ENCODE data around the gene HCAR2. TPM values are rescaled to one million over a fixed set of nuclear protein-coding genes. Genes with fewer than 3 reads are reported as not detected.
A peak's percentile ranks its signal among the peaks of the same experiment; 100 is the strongest.
"Not testable (repeated sequence)": the region's sequence is repeated elsewhere in the genome, so short reads cannot be mapped to it uniquely, and the experiment has no call there.

The HCAR2 gene
- total RNA-seq, 4 donors from 2014 or later = 13.8 to 25.8 (median 21.5) TPM

GRCh38 chr12:122724641-122725243, 21.6 kb upstream of the HCAR2 start:
- no peak overlapping the region for H3K27ac ChIP-seq

GRCh38 chr12:122722387-122722786, 19.2 kb upstream of the HCAR2 start:
- no peak for TF ChIP-seq POLR2A (IDR thresholded peaks at IDR 0.05)
- no peak for TF ChIP-seq EP300 (IDR thresholded peaks at IDR 0.05)
- no peak for TF ChIP-seq CTCF (IDR thresholded peaks at IDR 0.05)
- TF ChIP-seq POLR2AphosphoS5 (IDR thresholded peaks at IDR 0.05) = no peak
- 70% methylated on average over 1 of the region's 1 CpG for WGBS
- Histone ChIP-seq H3K4me3 (no peak overlapping the region), H3K9me3 (no peaks in the 10 kb centered on the region), H3K4me1 (peaks cover 29% of the 10 kb centered on the region), H3K27me3 (no peaks in the 10 kb centered on the region), H3K36me3 (no peaks in the 10 kb centered on the region), H3K27ac (no peak overlapping the region)
- DNase-seq (ENCODE audit: low spot score in 2 of 2) = no peak

More at GRCh38 chr12:122724641-122725243, 21.6 kb upstream of the HCAR2 start:
- H3K36me3 ChIP-seq = no peaks in the 10 kb centered on the region
- TF ChIP-seq EP300 (IDR thresholded peaks at IDR 0.05) (no peak), CTCF (IDR thresholded peaks at IDR 0.05) (no peak), POLR2A (IDR thresholded peaks at IDR 0.05) (no peak), POLR2AphosphoS5 (IDR thresholded peaks at IDR 0.05) (no peak)
- 89% methylated on average over 12 of the region's 12 CpGs for WGBS
- H3K4me1 ChIP-seq = peaks cover 29% of the 10 kb centered on the region
- no peaks in the 10 kb centered on the region for H3K9me3 ChIP-seq
- H3K27me3 ChIP-seq = no peaks in the 10 kb centered on the region
- no peak for DNase-seq (ENCODE audit: low spot score in 2 of 2)
- H3K4me3 ChIP-seq = no peak overlapping the region

- peaks cover 28% of the 10 kb centered on the region for H3K4me1 ChIP-seq
- H3K27ac ChIP-seq = peak overlapping the region; percentile 75
- no peaks in the 10 kb centered on the region for H3K27me3 ChIP-seq
- H3K4me3 ChIP-seq = no peak overlapping the region
- TF ChIP-seq POLR2AphosphoS5 (IDR thresholded peaks at IDR 0.05) = no peak
- TF ChIP-seq EP300 (IDR thresholded peaks at IDR 0.05) = no peak
- TF ChIP-seq CTCF (IDR thresholded peaks at IDR 0.05) = no peak
- TF ChIP-seq POLR2A (IDR thresholded peaks at IDR 0.05) = no peak
- no peak for DNase-seq (ENCODE audit: low spot score in 2 of 2)
- H3K9me3 ChIP-seq = no peaks in the 10 kb centered on the region
- no peaks in the 10 kb centered on the region for H3K36me3 ChIP-seq
- 44% methylated on average over 11 of the region's 11 CpGs for WGBS
Observed at GRCh38 chr12:122721057-122721545, 17.9 kb upstream of the HCAR2 start.

GRCh38 chr12:122716658-122717057, 13.5 kb upstream of the HCAR2 start, which contains the start of gene HCAR3:
Gene HCAR3 (minus strand): TSS chr12:122716811. CDS start chr12:122716737, 74 bp downstream.
- H3K9me3 ChIP-seq, H3K4me3 ChIP-seq, H3K36me3 ChIP-seq, H3K27ac ChIP-seq, H3K27me3 ChIP-seq: not testable (repeated sequence)
- WGBS = 52% methylated on average over 10 of the region's 10 CpGs
- DNase-seq (ENCODE audit: low spot score in 2 of 2) = peak in 1 of 2 donors; percentile 44
- peaks cover 19% of the 10 kb centered on the region for H3K4me1 ChIP-seq

- H3K4me1 ChIP-seq; H3K4me3 ChIP-seq; DNase-seq (ENCODE audit: low spot score in 2 of 2); H3K36me3 ChIP-seq; H3K27me3 ChIP-seq; H3K9me3 ChIP-seq; H3K27ac ChIP-seq: not testable (repeated sequence)
- WGBS = 59% methylated on average over 5 of the region's 6 CpGs
Observed at GRCh38 chr12:122715211-122715610, 12.1 kb upstream of the HCAR2 start.

GRCh38 chr12:122713491-122714188, 10.5 kb upstream of the HCAR2 start:
- H3K4me3 ChIP-seq = peak overlapping the region; percentile 33

GRCh38 chr12:122711266-122711665, 8.1 kb upstream of the HCAR2 start:
- not testable (repeated sequence) for H3K9me3 ChIP-seq; DNase-seq (ENCODE audit: low spot score in 2 of 2); H3K4me1 ChIP-seq; H3K36me3 ChIP-seq; H3K4me3 ChIP-seq; H3K27me3 ChIP-seq; H3K27ac ChIP-seq
- WGBS = 60% methylated on average over 1 of the region's 1 CpG

More at GRCh38 chr12:122713491-122714188, 10.5 kb upstream of the HCAR2 start:
- H3K36me3 ChIP-seq; H3K27me3 ChIP-seq; H3K9me3 ChIP-seq; DNase-seq (ENCODE audit: low spot score in 2 of 2); H3K4me1 ChIP-seq: not testable (repeated sequence)
- 67% methylated on average over 3 of the region's 10 CpGs for WGBS
- H3K27ac ChIP-seq = peak overlapping the region; percentile 67

- not testable (repeated sequence) for H3K27me3 ChIP-seq; H3K36me3 ChIP-seq; H3K4me3 ChIP-seq; H3K9me3 ChIP-seq; H3K27ac ChIP-seq; DNase-seq (ENCODE audit: low spot score in 2 of 2); H3K4me1 ChIP-seq
- 58% methylated on average over 2 of the region's 2 CpGs for WGBS
Observed at GRCh38 chr12:122710341-122710740, 7.2 kb upstream of the HCAR2 start.

GRCh38 chr12:122709287-122709686, 6.1 kb upstream of the HCAR2 start:
- H3K36me3 ChIP-seq; H3K27ac ChIP-seq; DNase-seq (ENCODE audit: low spot score in 2 of 2); H3K4me3 ChIP-seq; H3K9me3 ChIP-seq; H3K27me3 ChIP-seq; H3K4me1 ChIP-seq: not testable (repeated sequence)
- no CpG with 5 or more reads among the region's 3 CpGs for WGBS

- DNase-seq (ENCODE audit: low spot score in 2 of 2); H3K4me3 ChIP-seq: not testable (repeated sequence)
- WGBS = 87% methylated on average over 3 of the region's 3 CpGs
Observed at GRCh38 chr12:122703841-122704240, 684 bp upstream of the HCAR2 start.

More at GRCh38 chr12:122703841-122704240, 684 bp upstream of the HCAR2 start:
- H3K36me3 ChIP-seq, H3K27me3 ChIP-seq, H3K9me3 ChIP-seq, H3K27ac ChIP-seq: not testable (repeated sequence)
- H3K4me1 ChIP-seq = peaks cover 12% of the 10 kb centered on the region
